Type B pancreatic cell (in vitro differentiated cells): ENCODE data around the gene GRIK4. TPM values are rescaled to one million over a fixed set of nuclear protein-coding genes. Genes with fewer than 3 reads are reported as not detected.

ENCODE experiments used
- DNase-seq: peaks from one replicate; pipeline ENCODE4 v3.0.0; 2021; ENCODE audit warnings: mixed read lengths; ENCODE audit not compliant: unreplicated experiment; ENCODE audit errors: extremely low spot score
- H3K27ac Mint-ChIP-seq: 2 replicates; pipeline ENCODE4 v1.8.0; 2021; ENCODE audit warnings: mild to moderate bottlenecking, mixed read lengths
- H3K27me3 Mint-ChIP-seq: 2 replicates; pipeline ENCODE4 v1.8.0; 2021; ENCODE audit warnings: mixed read lengths
- H3K36me3 Mint-ChIP-seq: 2 replicates; pipeline ENCODE4 v1.8.0; 2021; ENCODE audit warnings: mixed read lengths
- H3K4me1 Mint-ChIP-seq: one replicate; pipeline ENCODE4 v1.8.0; 2021; ENCODE audit warnings: mixed read lengths; ENCODE audit not compliant: unreplicated experiment
- H3K4me3 Mint-ChIP-seq: 2 replicates; pipeline ENCODE4 v1.8.0; 2021; ENCODE audit warnings: mild to moderate bottlenecking, mixed read lengths
- H3K9me3 Mint-ChIP-seq: 2 replicates; pipeline ENCODE4 v1.8.0; 2021; ENCODE audit warnings: mixed read lengths
- total RNA-seq: library from RNA; stranded (reverse); gene quantifications from 2 replicates; pipeline ENCODE4 v1.2.1, GENCODE V29; 2021; ENCODE audit warnings: low replicate concordance
- TF ChIP-seq, protein P1 (sequence below): fragments of 200-600 bp; sonication (generic); conservative IDR thresholded peaks from 2 replicates; pipeline ENCODE4 v1.5.0; 2021; ENCODE audit warnings: antibody characterized with exemption, mild to moderate bottlenecking

GRIK4 gene
- total RNA-seq, 1 donor from 2014 or later = 0.72 TPM

DNA sequence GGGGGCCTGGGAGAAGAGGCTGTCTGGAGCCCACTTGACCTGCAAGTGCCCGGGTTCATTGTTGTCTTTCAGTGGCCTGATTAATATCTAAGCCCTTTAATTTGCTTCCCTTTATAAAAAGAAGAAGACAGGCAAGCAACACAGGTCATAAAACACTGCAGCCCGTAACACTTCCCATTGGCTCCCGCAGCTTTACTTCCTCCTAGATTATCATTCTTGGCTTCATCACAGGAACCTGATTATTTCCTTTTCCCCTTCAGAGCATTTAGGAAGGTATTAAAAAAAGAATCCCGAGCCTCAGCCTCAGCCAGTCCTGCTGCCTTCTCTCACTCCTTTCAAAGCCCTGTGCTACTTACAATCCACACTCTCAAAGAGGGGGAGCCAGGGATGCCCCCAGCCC lies 183.2 kb downstream of the GRIK4 start:
- TF ChIP-seq, protein P1, sequence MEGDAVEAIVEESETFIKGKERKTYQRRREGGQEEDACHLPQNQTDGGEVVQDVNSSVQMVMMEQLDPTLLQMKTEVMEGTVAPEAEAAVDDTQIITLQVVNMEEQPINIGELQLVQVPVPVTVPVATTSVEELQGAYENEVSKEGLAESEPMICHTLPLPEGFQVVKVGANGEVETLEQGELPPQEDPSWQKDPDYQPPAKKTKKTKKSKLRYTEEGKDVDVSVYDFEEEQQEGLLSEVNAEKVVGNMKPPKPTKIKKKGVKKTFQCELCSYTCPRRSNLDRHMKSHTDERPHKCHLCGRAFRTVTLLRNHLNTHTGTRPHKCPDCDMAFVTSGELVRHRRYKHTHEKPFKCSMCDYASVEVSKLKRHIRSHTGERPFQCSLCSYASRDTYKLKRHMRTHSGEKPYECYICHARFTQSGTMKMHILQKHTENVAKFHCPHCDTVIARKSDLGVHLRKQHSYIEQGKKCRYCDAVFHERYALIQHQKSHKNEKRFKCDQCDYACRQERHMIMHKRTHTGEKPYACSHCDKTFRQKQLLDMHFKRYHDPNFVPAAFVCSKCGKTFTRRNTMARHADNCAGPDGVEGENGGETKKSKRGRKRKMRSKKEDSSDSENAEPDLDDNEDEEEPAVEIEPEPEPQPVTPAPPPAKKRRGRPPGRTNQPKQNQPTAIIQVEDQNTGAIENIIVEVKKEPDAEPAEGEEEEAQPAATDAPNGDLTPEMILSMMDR = no peak
- Mint-ChIP-seq H3K36me3 (no peaks in the 10 kb centered on the region), H3K4me3 (no peak overlapping the region), H3K4me1 (no peaks in the 10 kb centered on the region), H3K27me3 (peaks cover 12% of the 10 kb centered on the region), H3K9me3 (no peaks in the 10 kb centered on the region), H3K27ac (no peak overlapping the region)
- DNase-seq = no peak

DNA sequence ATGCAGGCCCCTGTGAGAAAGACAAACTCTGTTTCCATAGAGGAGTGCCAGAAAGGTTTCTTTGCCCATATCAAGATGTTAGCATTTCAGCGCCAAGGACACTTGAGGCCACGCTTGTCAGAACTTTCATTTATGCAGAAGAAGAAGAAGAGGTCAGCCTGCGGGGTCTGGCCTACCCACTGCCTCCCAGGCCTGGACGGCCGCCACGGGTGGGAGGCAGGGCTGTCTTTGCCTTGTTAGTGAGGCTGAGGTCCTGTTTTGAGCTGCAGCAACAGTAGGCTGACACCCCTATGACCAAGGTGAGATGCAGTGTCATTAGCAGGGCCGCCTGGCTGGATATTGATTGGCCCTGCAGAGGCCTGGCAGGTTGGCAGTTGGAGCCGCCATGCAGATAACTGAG lies 183.9 kb downstream of the GRIK4 start:
- Mint-ChIP-seq H3K27me3 (peaks cover 7% of the 10 kb centered on the region), H3K36me3 (no peaks in the 10 kb centered on the region), H3K27ac (no peak overlapping the region), H3K4me1 (no peaks in the 10 kb centered on the region), H3K4me3 (no peak overlapping the region), H3K9me3 (no peaks in the 10 kb centered on the region)
- TF ChIP-seq, protein P1 = no peak
- no peak for DNase-seq

DNA sequence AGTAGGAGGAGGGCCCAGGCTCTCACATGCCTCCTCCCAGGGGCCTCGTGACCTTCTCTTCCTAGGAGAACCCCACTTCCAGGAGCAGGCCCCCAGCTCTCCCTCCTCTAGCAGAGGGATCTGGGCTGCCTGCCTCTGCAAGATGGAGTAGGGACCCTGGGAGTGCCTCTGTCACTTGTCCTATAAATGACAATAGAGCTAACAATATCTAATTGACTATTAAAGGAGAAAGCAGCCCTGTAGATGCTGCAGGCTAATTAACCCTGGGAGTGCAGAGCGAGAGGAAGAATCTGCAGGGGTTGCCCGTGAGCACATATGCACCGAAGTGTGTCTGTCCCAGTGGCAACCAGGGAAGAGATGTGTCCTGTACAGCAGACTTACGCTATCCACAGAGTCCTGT lies 184.4 kb downstream of the GRIK4 start:
- TF ChIP-seq, protein P1 = no peak
- Mint-ChIP-seq H3K4me3 (no peak overlapping the region), H3K36me3 (no peaks in the 10 kb centered on the region), H3K27me3 (peaks cover 7% of the 10 kb centered on the region), H3K9me3 (no peaks in the 10 kb centered on the region), H3K27ac (no peak overlapping the region), H3K4me1 (no peaks in the 10 kb centered on the region)
- no peak for DNase-seq

DNA sequence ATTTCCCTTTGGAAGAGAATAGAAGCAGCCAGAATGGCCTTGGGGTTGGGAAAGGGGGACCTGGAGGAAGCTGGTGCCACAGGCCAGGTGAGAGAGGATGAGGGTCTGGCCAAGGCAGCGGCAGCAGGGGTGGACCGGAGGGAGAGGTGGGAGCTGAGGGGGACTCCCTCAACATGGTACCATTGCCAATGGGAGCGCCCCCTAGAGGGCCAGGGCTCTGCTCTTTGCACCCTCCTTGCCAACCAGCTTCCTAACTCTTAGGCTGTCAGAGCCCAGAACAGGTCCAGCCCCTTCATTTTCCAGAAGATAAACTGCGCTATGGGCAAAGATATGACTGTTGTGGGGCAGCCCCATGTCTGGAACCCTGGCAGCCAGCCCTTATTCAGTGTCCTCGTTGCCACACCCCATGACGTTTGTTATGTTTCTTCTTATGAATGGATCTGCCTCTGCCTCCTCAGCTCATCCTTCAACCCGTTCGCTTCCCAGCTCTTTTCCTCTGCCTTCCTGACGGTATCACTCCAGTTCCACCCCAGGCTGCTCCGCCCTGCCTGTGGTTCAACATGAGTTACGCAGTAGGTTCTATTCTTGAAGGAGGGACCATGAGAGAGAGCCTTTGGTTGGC lies 185.2 kb downstream of the GRIK4 start:
- H3K4me1 Mint-ChIP-seq = no peaks in the 10 kb centered on the region
- peaks cover 7% of the 10 kb centered on the region for H3K27me3 Mint-ChIP-seq
- DNase-seq = no peak
- no peak overlapping the region for H3K4me3 Mint-ChIP-seq
- TF ChIP-seq, protein P1 = no peak
- no peak overlapping the region for H3K27ac Mint-ChIP-seq
- H3K36me3 Mint-ChIP-seq = no peaks in the 10 kb centered on the region
- no peaks in the 10 kb centered on the region for H3K9me3 Mint-ChIP-seq

DNA sequence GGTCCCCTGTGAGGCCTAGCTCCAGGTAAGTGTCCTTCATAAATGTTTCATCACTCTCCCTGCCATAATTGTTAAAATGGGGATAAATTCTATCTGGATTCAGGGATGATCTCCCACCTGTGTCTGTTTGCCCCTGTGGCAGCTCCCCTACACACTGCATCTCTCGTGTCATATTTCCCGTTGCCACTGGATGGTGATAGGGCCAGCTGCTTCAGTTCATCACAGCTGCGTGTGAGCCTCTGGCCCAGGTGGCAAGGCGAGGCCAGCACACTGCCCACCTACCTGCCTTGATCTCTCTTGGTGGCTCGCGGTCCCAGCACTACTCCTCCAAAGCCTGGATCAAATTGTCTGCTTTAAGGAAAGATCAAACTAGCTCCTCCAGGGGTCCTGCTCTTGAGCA lies 187.4 kb downstream of the GRIK4 start:
- Mint-ChIP-seq H3K27ac (no peak overlapping the region), H3K27me3 (peaks cover 3% of the 10 kb centered on the region), H3K4me3 (no peak overlapping the region), H3K9me3 (no peaks in the 10 kb centered on the region), H3K36me3 (no peaks in the 10 kb centered on the region), H3K4me1 (no peaks in the 10 kb centered on the region)
- TF ChIP-seq, protein P1 = no peak
- no peak for DNase-seq

DNA sequence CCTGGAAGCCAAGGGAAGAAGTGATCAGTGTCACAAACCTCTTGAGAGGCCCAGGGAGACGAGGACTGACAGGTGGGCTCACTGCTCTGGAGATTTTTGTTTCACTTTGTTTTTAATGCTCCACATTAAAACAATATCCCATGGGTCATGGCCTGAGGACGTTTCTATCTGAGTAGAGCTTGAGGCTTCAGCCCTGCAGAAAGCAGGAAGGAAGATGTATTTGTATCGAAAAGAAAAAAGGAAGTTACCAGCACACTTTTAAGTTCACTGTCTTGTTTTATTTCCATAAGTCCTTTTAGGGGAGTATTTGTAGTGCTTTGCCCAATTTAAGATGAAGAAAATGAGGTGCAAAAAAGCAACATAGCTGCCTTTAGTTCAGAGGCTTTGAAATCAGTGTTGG lies 191.1 kb downstream of the GRIK4 start:
- no peaks in the 10 kb centered on the region for H3K27me3 Mint-ChIP-seq
- no peaks in the 10 kb centered on the region for H3K4me1 Mint-ChIP-seq
- peaks cover 7% of the 10 kb centered on the region for H3K9me3 Mint-ChIP-seq
- no peak for DNase-seq
- TF ChIP-seq, protein P1 = no peak
- no peak overlapping the region for H3K4me3 Mint-ChIP-seq
- no peak overlapping the region for H3K27ac Mint-ChIP-seq
- no peaks in the 10 kb centered on the region for H3K36me3 Mint-ChIP-seq
